Kidney capillary endothelial cell (primary cell): ENCODE data around the gene PCYT2.
A peak's percentile ranks its signal among the peaks of the same experiment; 100 is the strongest.

ENCODE experiments used
- DNase-seq: peaks from one replicate; pipeline ENCODE4 v3.0.0-alpha.2; 2018; ENCODE audit warnings: low spot score

Gene PCYT2

DNA sequence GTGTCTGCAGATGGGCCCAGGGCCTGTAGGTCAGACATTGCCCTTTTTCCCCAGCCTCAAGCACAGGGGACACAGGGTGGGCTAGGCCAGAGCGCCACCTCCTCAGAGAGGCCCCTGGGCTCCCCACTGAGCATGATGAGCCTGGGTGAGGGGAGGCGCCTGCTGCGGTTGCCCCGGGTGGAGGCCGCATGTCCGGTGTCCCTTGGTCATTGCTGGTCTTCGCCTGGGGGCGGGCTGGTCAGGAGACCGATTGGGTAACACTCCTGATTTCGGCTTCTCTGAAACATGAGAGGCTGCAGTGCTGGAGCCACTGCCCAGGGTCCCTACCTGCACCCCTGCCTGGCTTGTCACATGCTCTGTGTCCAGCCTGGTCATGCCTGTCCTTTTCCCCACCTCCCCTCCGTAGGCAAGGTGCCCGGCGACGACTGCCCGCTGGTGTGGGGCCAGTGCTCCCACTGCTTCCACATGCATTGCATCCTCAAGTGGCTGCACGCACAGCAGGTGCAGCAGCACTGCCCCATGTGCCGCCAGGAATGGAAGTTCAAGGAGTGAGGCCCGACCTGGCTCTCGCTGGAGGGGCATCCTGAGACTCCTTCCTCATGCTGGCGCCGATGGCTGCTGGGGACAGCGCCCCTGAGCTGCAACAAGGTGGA lies 11.6 kb downstream of the PCYT2 start:
- no peak for DNase-seq

DNA sequence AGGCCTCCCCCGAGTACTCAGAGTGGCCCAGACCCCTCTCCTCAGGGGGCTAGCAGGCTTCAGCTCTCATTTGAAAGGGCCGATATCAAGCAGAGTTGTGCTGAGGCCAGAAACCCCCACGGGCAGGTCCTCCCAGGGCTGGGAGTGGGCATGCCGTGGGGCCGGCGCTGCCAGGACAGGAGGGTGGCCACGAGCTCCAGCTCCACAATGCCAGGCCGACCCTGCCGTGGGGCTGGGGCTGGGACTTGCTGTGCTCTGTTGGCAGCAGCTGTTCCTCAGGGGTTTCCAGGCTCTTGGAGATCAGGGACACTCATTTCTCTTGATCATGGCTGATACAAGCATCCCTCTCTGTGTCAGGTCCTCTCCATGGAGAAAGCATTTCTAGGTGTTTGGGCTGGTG lies 12.3 kb downstream of the PCYT2 start:
- no peak for DNase-seq

DNA sequence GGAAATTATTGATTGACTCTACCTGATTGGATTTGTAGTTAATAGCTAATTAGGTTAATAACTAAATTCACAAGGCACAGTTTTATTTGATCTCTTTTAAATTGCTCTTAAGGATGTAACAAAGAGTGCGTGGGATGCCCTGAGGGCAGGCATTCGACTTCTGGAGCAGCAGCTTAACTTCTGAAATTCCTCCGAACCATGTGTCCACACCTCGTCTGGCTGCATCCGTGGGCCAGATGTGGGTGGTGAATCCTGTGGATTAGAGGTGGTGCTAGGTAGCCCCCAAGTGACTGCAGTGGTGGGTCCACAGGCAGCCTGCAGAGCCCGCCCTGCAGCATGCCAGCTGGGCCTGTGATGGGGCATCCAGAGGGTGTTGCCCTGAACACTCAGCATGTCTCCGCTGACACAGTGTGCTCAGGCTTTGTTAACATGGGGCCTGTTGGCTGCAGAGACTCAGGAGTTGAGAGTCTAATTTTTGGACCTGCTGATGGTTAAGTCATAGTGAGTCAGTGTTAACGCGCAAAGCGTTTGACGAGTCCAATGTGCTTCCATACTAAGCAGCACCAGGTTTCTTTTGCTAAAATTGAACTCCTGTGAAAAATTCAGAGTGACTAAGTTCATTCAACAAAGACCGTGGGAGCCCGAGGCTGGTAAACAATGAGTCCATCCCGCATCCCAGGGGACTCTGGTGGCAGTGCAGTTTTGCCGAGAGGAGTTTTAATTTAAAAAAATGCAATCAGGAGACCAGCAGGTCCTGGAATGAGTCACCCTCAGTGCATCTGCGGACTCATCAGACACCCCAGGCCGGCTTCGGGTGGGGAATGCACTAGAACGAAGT lies 13.0 kb downstream of the PCYT2 start:
- DNase-seq: peak; percentile 48

DNA sequence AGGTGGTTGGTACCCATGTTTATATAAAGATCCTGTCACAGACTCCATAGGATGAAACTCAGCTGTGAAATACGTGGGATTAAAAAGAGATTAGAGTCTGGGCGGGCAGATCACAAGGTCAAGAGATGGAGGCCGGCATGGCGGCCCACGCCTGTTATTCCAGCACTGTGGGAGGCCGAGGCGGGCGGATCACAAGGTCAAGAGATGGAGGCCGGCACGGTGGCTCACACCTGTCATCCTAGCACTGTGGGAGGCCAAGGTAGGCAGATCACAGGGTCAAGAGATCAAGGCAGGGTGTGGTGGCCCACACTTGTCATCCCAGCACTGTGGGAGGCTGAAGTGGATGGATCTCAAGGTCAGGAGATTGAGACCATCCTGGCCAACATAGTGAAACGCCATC lies 15.8 kb downstream of the PCYT2 start:
- DNase-seq: no peak

DNA sequence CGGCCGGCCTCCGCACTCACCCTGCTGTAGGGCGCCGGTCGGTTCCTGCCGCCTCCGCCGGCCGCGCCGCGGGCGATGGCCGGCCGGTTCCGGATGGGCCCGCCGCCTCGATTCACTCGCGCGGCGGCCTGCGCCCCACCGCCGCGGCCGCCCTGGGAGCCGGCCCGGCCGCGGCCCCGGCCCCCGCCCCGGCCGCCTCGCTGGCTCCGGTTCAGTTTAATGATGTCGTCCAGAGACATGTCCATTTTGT lies 20.0 kb downstream of the PCYT2 start:
- DNase-seq: no peak

DNA sequence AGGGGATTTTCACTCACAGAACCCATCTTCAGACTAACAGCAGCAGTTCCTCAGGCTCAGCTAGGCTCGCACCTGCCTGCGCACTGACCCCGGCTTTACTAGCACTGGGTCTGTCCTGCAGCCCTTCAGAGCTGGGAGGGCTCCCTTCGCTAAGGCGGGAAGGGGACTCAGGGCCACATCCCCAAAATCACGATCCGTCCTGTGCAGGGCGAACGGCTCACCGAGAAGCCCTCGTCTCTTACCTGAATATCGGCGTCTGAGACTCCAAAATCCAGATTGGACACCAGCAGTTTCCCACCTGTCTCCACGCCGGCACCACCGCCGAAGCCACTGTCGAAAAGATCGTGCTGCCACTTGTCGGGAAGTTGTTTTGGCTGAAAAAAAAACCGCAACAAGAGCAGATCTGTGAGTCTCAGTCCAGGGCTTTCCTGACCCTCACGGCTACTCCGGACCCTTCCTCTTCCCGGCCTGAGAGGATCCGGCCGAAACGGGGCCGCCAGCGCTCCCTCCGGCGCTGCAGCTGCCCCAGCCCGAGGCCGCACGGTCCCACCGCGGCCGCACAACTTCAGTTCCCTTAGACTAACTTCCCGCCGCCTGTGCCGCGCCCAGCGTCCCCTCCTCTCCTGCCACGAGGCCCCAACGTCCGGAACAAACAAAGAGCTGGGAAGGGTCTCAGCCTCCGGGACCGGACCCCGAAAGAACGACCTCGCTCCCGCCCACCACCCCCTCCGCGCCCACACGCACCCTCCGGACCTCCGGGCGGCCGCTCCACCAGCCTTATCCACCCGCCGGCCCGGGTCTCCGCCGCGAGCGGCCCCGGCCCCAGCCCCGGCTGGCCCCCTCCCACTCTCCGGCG lies 20.5 kb downstream of the PCYT2 start:
- DNase-seq: no peak

DNA sequence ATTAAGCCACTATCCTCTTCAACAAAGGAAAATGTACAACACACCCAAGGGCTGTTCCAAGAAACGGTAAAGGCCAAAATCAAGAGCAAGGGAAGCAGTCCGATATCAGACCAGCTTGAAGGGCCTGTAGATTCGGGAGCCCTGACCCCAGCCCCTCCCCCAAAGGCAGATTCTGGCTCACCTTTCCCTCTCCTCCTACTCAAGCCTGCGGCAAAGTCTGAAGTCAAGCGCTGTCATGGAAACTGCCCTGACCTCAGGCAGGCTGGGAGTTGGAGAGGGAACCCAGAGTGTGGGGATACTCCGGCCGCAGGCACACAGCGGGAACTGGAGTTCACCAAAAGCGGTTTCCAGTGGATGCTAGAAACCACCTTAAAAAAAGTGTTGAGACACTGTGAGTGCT lies 21.6 kb downstream of the PCYT2 start:
- no peak for DNase-seq

DNA sequence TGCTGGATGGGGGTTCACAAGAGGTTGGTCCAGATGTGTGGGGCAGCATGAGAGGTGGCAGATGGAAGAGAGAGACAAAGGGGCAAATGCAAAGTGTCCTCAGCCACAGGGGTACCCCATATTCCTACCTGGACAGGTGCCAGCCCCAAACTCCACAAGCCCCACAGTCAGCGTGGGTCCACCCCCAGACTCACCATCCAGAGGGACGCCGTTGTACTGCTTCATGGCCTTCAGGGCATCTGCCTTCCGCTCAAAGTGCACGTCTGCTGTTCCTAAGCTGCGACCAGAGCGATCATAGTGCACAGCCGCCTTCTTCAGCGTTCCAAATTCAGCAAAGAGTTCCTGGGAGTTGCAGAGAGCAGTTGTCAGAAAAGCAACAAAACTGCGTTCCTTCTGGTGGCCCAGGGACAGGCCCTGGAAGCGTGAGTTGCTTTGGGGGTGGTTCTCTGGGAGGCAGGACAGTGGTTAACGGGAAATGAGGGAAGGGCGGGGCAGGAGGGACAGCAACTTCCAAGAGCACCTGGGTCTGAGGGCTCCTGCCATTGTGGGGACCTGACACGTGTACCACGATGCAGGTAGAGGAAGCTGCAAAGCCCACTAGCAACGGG lies 22.1 kb downstream of the PCYT2 start:
- no peak for DNase-seq

DNA sequence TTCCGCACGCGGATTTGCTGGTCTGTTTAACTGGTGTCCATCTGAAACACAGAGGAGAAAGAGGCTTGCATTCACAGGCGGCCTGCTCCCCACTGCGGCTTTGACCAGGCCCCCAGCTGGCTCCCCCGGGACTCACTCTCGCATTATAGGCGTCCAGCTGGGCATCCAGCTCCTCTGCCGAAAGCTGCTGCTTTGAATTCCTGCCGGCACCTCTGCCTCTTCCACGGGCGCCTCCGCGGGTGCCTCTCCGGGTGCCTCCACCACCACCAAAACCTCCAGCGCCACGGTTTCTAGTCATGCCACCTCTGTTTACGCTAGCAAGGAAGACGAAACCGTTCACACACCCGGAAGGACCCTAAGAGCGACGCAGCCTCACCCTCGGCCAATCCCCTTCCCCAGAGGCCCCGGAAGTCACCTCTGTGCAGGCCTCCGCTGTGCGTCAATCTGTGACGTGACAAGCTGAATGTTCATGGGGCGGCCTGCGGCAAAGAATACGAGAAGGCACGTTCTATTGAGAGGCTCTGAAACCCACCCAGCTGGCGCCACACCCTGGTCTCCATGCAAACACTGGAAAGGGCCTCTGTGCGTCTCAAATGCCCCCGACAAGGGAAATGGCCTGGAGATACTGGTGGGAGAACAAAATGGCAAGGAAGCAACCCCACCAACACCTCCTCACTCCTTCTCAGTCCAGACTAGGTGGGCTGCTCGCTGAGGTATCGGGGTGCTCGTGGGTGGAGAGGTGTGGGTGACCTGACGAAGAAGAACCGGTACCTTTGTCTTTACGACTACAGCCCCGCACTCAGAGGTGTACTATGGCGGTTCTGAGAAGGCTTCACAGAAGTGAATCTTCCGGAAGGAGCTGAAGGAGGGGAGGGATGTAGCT lies 22.9 kb downstream of the PCYT2 start:
- no peak for DNase-seq

DNA sequence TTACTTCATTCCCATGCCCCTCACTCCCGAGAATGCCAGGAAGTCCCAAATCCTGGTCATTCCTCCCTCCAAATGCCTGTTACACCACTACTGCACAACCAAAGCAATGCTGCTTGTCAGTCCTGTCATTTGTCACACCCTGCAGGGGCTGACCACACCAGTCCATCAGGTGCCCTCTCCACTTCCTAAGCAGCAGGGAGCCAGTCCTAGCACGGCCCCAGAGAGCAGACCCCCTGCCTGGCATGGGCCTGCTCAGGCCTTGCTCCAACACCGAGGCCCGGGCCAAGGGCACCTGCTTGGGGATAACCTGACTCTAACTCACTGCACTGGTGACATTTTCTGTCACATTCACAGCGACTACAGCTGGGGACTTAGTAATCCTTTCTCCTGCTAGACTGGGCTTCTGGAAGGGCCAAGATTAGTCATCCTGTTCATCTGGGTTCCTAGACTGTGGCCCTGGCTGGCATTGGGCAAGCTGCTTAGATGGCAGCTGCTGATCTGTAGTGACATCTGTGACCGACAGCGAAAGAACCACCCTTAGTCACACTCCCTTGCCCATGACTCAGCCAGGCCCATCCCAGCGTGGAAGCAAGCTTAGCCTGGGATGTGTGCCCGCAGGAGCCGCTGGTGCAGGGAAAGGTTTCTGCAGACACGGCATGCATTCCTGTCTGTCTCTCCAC lies 25.2 kb downstream of the PCYT2 start:
- DNase-seq: peak; percentile 38

DNA sequence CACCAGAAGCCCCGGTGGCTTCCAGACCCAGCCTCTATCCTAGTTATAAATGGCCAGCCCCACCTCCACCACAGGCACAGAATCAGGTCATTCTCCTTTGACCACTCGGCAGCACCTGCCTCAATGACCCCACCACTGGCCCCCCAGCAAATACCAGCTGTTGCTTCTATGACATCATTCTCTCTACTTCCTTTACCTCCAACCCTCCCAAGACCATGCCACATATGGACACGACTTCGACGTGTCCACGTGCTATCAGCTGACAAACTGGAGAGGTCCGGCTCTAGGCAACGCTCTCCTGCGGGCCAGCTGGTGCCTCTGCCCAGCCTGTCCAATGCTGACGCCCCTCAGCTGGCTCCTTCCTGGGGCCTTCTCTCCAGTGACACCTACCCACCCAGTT lies 25.7 kb downstream of the PCYT2 start:
- no peak for DNase-seq

DNA sequence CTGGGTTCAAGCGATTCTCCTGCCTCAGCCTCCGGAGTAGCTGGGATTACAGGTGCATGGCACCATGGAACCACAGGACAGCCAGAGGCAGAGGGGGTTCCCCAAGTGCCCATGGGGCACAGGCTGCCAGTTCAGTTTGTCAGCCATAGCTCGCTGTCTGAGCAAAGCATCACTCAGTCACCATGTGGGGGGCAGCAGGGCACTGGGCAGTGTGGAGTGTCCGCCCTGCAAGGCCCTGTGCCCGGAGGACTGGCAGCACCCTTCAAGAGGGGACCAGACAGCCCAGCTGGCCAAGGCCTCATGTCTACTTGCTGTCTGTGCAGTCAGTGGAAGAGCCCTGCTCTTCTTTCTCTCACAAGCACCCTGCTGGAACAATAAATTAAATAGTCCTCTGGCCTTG lies 26.2 kb downstream of the PCYT2 start:
- no peak for DNase-seq

DNA sequence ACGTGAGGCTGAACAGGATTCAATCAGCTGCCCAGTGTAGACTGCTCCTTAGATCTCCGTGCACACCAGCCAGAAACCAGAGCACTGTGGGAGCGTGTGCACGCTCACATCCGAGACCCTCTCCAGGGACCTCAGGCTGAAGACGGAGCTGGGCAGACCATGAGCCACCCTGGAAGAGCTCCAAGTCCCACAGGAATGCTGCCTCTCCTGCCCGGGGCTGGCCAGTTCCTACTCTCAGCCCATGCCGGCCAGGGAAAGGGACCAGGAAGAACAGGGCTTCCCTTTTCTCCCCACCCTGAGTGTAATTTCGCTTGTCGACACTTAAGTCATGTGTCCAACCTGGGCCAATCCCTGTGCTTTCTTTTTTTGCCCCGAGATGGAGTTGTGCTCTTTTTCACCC lies 26.7 kb downstream of the PCYT2 start:
- DNase-seq: no peak

DNA sequence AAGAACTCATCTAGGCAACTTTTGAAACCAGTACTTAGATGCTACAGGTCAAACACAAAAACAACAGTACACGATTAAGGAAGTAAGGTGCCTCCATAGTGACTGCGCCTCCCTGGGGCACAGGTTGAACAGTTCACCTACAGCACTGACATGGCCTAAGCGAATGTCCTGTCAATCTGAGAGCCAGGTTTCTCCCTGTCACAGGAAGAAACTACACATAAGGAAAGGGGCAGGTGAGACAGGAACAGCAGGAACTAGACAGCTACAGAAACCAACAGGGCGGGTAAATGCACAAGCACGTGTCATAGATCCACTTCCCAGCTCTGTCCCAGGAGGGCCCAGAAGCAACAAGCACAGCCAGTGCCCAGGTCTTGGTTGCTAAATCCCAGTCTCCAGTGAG lies 32.1 kb downstream of the PCYT2 start:
- DNase-seq: no peak

DNA sequence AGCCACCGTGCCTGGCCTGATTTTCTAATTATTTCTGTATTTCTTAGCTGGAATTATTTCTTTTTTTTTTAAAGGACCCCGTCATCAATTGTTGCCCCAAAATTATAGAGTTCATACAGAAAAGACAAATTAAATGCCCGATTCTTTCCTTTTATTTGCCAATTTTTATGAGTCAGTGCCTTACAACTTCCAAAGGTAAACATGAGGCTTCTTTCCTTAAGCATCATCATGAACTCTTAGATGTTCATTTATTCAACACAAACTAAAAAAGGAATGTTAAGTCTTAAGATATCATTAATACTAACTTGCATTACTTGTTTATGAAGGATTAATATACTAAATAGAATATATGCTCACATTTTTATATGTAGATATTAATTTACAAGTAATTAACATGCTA lies 32.9 kb downstream of the PCYT2 start:
- no peak for DNase-seq

DNA sequence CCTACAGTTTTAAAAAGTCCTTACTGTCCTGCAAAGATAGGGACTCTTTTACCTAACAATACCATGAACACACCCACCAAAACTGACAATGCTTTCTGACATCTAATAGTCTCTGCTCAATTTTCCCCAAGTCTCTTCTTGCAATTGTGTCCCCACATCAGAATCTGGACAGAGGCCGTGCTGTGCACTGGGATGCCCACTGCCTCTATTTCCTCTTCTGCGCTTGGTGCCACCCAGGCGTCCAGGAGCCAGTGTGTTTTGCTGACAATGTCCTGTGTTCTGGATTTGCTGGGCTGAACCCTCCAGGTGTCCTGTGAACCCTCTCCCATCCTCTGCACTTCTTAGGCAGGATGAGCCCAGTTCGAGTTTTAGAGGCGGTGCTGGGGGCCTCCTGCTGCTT lies 33.6 kb downstream of the PCYT2 start:
- no peak for DNase-seq

DNA sequence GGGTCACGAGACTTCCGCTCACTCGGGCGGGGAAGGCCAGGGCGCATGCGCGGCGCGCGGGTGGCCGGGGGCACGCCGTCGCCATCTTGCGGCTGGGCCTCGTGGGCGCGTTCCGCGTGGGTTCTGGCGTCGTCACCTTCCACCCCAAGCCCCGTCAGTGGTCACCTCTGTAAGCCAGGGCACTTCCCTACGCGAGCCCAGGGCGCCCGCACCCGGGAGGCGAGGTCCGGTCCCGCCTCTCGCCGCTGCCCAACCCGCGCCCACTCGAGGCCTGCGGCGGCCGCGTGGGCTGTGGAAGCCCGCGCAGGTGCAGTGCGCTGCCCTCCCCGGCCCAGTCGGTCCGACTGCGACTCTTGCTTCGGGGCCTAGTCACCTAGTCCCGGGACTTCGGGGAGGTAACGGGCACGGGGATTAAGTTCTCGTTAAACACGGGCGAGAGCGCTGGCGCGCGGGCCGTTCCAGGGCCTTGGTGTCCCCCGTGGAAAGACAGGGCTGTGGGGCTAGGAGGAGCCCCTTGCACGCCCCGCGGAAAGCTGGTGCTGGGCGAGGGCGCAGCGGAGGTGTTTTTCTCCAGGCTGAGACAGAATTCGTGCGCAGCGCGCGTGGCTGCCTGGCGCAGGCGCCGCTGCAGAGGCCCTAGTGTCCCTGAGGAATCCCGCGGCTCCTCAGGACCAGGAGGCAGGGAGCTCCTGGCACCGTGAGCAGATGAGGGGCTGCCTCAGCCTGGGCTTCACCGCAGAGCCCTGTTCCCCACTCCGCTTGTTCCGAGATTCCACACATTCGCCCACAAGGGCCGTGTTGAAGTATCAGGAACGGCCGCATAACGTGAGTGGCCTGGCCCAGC lies 39.6 kb downstream of the PCYT2 start:
- peak; percentile 87 for DNase-seq

DNA sequence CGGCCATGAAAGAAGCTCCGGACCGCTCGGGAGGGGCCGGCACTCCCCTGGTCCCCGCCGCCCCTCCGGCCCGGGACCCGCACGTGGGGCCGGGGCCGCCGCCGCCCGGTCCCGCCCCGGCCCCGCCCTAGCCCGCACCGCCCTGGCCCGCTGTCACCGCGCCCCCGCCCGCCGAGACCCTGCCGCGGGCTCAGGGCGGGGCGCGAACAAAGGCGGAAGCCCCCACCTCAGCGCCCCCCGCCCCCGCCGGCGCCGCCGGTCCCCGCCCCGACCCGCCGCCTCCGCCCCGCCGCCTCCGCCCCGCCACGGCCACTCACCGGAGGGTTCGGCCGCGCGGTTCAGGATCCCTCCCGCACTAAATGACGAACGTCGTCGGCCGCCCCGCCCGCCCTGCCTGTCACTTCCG lies 40.2 kb downstream of the PCYT2 start, which contains the start of gene ARHGDIA:
ARHGDIA (minus strand) TSS at position 357 of the 406 bp plus-strand sequence. CDS start 1,407 bp downstream, outside the sequence.
- no peak for DNase-seq

DNA sequence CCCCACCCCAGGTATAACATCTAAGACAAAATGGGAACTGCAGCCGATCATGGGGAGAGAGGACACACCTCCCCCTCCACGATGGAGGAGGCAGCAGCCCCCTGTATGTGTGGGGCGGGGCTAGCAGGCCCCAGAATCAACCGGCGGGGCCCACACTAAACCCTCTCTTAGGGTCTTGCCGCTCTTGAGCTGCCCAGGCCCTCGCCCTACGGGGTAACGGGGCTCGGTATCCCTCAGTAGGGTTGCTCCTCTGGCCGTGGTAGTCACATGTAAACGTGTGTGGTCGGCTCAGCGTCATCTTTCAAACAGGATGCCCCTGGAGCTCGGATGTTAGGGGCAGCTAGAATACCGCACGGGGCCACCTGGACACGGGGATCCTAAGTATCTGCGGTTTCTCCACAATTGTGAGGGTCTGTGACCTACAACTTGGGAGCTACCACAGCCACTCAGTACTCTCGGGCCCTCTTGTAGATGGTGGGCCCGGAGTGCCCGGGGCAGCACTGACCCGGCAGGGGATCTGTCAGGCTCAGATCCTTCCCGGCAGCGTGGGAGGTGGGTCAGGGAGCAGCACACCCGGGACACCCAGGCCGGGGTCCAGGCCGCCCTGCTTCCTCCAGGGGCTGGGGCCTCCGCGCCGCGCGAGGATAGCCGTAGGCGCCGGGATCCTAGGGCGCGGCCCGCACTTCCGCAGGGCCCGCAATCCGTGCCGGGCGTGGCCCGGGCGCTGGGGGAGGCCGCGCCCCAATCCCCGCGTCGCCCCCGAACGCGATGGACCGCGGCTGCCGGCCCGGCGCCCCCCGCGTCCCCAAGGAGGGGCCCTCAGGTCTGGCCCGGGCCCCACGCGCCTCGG lies 40.8 kb downstream of the PCYT2 start:
- DNase-seq: no peak
